AG04450 (cell line): ENCODE results near the gene TRAPPC8. TPM values are rescaled to one million over a fixed set of nuclear protein-coding genes. Genes with fewer than 3 reads are reported as not detected.

Experiments used
- CTCF ChIA-PET: fragments of 300-600, 350-600 bp; formaldehyde crosslinking; extraction: SDS; loops from one replicate; lab custom pipeline; 2022; ENCODE audit warnings: antibody characterized with exemption, inconsistent platforms; lab: Charles Lee
- POLR2A ChIA-PET: fragments of 350-600 bp; formaldehyde crosslinking; extraction: SDS; loops from one replicate; lab custom pipeline; 2021; ENCODE audit warnings: antibody characterized with exemption, inconsistent platforms; lab: Yijun Ruan, JAX
- DNase-seq: peaks from one replicate; pipeline ENCODE4 v3.0.0-alpha.2; 2011; ENCODE audit warnings: low read depth, low spot score
- H3K27ac ChIP-seq: one replicate; pipeline ENCODE4 v1.5.1; 2012; ENCODE audit warnings: low read depth, low read length, control low read depth
- H3K27me3 ChIP-seq: one replicate; pipeline ENCODE4 v1.6.0; 2012; ENCODE audit warnings: low read length; ENCODE audit not compliant: control insufficient read depth, insufficient read depth
- H3K4me3 ChIP-seq: 2 replicates; pipeline ENCODE4 v1.5.1; 2011; ENCODE audit warnings: mild to moderate bottlenecking, low read depth, low read length, control low read depth
- H3K9me3 ChIP-seq: 2 replicates; pipeline ENCODE4 v1.5.1; 2012; ENCODE audit warnings: low read length; ENCODE audit not compliant: control insufficient read depth, insufficient read depth
- CTCF ChIP-seq: IDR thresholded peaks from 2 replicates; pipeline ENCODE4 v1.5.1; 2011; ENCODE audit warnings: low read depth, low read length, control low read depth, inconsistent platforms
- polyA plus RNA-seq: library from polyadenylated mRNA; depleted of rRNA; stranded (reverse); fragments of >200 nt; gene quantifications from 2 replicates; pipeline ENCODE4 v1.2.3, GENCODE V29; 2011

The TRAPPC8 gene
- polyA plus RNA-seq, 1 experiment: 57.6 TPM

- Histone ChIP-seq H3K4me3 (no peak overlapping the region), H3K9me3 (no peaks in the 10 kb centered on the region), H3K27me3 (no peaks in the 10 kb centered on the region), H3K27ac (no peak overlapping the region)
- no peak for DNase-seq
- ChIA-PET CTCF (interaction anchor here (1.4 kb wide), 1 partner anchor 425 kb away, joined by 4 read pairs; no protein-coding TSS in a partner anchor), POLR2A (no interaction called here)
- no peak for TF ChIP-seq CTCF
Measured at GRCh38 chr18:31979714-31980113, 36.8 kb upstream of the TRAPPC8 start.

DNA sequence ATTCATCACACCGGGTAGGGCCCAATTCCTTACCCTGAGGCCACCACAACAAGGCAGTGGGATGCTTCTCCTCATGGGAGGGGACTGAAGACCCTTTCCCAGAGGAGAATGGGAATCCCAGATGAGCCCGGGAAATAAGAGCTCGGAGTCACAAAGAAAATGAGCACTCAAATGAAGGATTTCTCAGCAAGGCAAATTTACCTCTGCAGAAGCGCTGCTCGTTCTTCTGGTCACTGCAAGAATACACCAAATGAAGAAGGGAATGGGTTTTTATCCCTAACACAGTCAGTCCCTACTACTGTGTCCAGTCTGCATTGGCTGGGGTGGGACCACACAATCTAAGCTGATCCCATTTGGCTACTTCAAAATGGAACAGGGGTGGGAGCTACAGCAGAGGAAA is 35.7 kb upstream of the TRAPPC8 start:
- POLR2A ChIA-PET: no interaction called here

DNA sequence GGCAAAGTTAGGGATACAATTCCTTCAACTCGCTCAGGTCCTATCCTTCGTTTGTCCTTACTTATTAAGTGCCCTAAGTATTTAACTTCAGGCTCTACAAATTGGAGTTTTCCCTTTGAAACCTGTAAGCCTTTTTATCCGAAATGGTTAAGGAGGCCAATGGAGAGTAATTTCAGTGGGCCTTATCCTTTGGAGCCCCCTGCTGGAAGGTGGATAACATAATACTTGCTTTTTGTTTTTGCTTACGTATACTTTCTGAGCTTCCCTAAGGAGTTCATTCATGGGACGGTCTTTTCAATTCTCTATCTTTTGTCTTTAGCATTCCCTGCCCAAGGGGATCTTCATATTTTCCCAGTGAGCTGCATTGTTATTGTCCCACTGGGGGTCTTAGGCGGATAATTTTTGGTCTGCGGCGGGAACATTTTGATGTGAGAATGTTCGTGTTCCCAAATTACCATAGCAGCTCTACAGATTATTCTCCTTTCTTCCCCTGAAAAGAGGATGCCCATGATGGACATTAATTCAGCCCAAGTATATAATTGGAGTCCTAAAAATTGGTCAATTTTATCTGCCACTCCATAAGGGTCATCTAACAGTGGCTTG is 34.4 kb upstream of the TRAPPC8 start:
- peak; percentile 27 for DNase-seq
- H3K4me3 ChIP-seq: no peak overlapping the region
- CTCF ChIA-PET: interaction anchor here (0.5 to 3.3 kb wide), 29 partner anchors 8 to 500 kb away, joined by 3 to 23 read pairs (median 4); partner anchors contain the start of gene RNF125
- peaks cover 12% of the 10 kb centered on the region for H3K9me3 ChIP-seq
- POLR2A ChIA-PET: interaction anchor here (0.9 kb wide), 1 partner anchor 34 kb away, joined by 3 read pairs; the partner anchor contains the start of gene TRAPPC8
- no peak overlapping the region for H3K27ac ChIP-seq
- H3K27me3 ChIP-seq: no peaks in the 10 kb centered on the region
- peak; percentile 81 for TF ChIP-seq CTCF

More for the DNA sequence above, 35.7 kb upstream of the TRAPPC8 start:
- CTCF ChIA-PET: interaction anchor here (1.3 to 3.3 kb wide), 3 partner anchors 9 to 424 kb away, joined by 4 to 14 read pairs (median 6); no protein-coding TSS in a partner anchor
- Histone ChIP-seq H3K9me3 (peaks cover 6% of the 10 kb centered on the region; the same call in 1 of the 2 replicates), H3K27me3 (no peaks in the 10 kb centered on the region), H3K27ac (no peak overlapping the region), H3K4me3 (no peak overlapping the region)
- DNase-seq: no peak
- TF ChIP-seq CTCF: no peak

DNA sequence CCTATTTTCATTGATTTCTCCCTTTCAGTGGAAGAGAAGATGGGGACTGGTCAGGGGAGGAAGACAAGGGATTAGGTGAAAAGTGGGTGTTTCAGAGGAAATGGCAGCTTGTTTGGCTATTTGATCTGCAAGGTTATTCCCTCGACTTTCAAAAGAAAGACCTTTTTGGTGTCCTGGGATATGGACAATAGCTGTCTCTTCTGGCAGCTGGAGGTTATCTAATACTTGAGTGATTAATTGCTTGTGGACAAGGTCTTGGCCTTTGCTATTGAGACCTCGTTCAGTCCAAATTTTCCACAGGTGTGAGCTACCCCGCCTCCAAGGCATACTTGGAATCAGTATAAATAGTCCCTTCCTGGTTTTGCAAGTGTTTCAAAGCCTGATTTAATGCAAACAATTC is 33.3 kb upstream of the TRAPPC8 start:
- Histone ChIP-seq H3K4me3 (no peak overlapping the region), H3K9me3 (peaks cover 12% of the 10 kb centered on the region), H3K27ac (no peak overlapping the region), H3K27me3 (no peaks in the 10 kb centered on the region)
- ChIA-PET POLR2A (no interaction called here), CTCF (interaction anchor here (0.6 to 3.3 kb wide), 13 partner anchors 10 to 422 kb away, joined by 3 to 23 read pairs (median 8); no protein-coding TSS in a partner anchor)
- DNase-seq: no peak
- TF ChIP-seq CTCF: no peak

DNA sequence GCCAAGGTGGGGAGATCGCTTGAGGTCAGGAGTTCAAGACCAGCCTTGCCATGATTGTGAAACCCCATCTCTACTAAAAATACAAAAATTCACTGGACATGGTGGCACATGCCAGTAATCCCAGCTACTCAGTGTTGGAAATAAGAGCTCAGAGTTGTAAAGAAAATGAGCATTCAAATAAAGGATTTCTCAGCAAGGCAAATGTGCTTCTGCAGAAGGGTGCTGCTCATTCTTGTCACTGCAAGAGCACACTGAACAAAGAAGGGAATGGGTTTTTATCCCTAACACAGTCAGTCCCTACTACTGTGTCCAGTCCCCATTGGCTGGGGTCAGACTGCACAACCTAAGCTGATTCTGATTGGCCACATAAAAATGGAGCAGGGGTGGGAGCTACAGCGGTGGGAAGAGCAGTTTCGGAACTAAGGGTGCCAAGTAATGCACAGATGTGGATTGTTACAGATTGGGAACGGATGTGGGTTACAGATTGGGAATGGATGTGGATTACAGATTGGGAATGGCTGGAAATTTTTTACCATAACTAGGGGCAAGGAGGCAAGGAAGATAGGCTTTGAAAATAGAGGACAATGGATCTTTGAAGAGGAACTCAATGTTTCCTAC is 31.1 kb upstream of the TRAPPC8 start:
- DNase-seq: no peak
- H3K9me3 ChIP-seq: peaks cover 12% of the 10 kb centered on the region
- ChIA-PET CTCF (no interaction called here), POLR2A (no interaction called here)
- H3K27me3 ChIP-seq: no peaks in the 10 kb centered on the region
- H3K4me3 ChIP-seq: no peak overlapping the region
- H3K27ac ChIP-seq: no peak overlapping the region
- TF ChIP-seq CTCF: no peak
